Neural crest cell (in vitro differentiated cells): Measurements from ENCODE around the gene RPRD1B. TPM values are rescaled to one million over a fixed set of nuclear protein-coding genes. Genes with fewer than 3 reads are reported as not detected.

Experiments used
- DNase-seq: peaks from one replicate; pipeline ENCODE4 v3.0.0; 2021; ENCODE audit warnings: low read depth, mixed read lengths, low spot score
- H3K27ac Mint-ChIP-seq: one replicate; pipeline ENCODE4 v1.8.0; 2021; ENCODE audit warnings: mild to moderate bottlenecking, mixed read lengths; ENCODE audit not compliant: unreplicated experiment
- H3K27me3 Mint-ChIP-seq: 2 replicates; pipeline ENCODE4 v1.8.0; 2021; ENCODE audit warnings: low read depth, mild to moderate bottlenecking, mixed read lengths
- H3K36me3 Mint-ChIP-seq: 2 replicates; pipeline ENCODE4 v1.8.0; 2021; ENCODE audit warnings: low read depth, mild to moderate bottlenecking, mixed read lengths
- H3K4me1 Mint-ChIP-seq: 2 replicates; pipeline ENCODE4 v1.8.0; 2021; ENCODE audit warnings: mixed read lengths
- H3K4me3 Mint-ChIP-seq: one replicate; pipeline ENCODE4 v1.8.0; 2021; ENCODE audit warnings: mild to moderate bottlenecking, mixed read lengths
- H3K9me3 Mint-ChIP-seq: 2 replicates; pipeline ENCODE4 v1.8.0; 2021; ENCODE audit warnings: mixed read lengths
- total RNA-seq: library from RNA; stranded (reverse); gene quantifications from 2 replicates; pipeline ENCODE4 v1.2.1, GENCODE V29; 2021
- TF ChIP-seq, protein P1 (sequence below): fragments of 200-600 bp; sonication (generic); conservative IDR thresholded peaks from 2 replicates; pipeline ENCODE4 v1.5.0; 2021; ENCODE audit warnings: antibody characterized with exemption, mild to moderate bottlenecking

The RPRD1B gene
- total RNA-seq, 1 donor from 2014 or later: 41.1 TPM

DNA sequence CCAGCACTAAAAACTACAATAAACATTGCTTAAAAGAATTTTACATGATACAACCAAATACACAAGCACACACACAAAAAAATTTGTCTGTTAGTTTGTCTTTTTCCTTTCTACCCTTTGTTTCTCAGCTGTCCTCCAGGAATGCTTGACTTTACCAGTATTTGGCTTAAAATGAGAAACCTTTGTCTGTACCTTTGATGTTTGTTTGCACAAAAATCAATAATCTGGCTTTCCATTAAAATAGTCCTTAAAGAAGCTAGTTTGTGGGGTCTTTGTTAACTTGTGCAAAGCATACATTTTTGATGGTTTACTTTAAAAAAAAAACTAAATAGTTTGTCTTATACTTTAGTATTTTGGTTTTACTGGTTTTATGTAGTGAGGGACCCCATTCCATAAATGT is 49.3 kb downstream of the RPRD1B start:
- H3K27me3 Mint-ChIP-seq: no peaks in the 10 kb centered on the region
- peaks cover 14% of the 10 kb centered on the region for H3K9me3 Mint-ChIP-seq
- TF ChIP-seq, protein P1, sequence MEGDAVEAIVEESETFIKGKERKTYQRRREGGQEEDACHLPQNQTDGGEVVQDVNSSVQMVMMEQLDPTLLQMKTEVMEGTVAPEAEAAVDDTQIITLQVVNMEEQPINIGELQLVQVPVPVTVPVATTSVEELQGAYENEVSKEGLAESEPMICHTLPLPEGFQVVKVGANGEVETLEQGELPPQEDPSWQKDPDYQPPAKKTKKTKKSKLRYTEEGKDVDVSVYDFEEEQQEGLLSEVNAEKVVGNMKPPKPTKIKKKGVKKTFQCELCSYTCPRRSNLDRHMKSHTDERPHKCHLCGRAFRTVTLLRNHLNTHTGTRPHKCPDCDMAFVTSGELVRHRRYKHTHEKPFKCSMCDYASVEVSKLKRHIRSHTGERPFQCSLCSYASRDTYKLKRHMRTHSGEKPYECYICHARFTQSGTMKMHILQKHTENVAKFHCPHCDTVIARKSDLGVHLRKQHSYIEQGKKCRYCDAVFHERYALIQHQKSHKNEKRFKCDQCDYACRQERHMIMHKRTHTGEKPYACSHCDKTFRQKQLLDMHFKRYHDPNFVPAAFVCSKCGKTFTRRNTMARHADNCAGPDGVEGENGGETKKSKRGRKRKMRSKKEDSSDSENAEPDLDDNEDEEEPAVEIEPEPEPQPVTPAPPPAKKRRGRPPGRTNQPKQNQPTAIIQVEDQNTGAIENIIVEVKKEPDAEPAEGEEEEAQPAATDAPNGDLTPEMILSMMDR: no peak
- no peak for DNase-seq
- peaks cover 45% of the 10 kb centered on the region for H3K36me3 Mint-ChIP-seq
- peak overlapping the region; percentile 50 for H3K27ac Mint-ChIP-seq
- H3K4me3 Mint-ChIP-seq: no peak overlapping the region
- H3K4me1 Mint-ChIP-seq: peaks cover 10% of the 10 kb centered on the region

DNA sequence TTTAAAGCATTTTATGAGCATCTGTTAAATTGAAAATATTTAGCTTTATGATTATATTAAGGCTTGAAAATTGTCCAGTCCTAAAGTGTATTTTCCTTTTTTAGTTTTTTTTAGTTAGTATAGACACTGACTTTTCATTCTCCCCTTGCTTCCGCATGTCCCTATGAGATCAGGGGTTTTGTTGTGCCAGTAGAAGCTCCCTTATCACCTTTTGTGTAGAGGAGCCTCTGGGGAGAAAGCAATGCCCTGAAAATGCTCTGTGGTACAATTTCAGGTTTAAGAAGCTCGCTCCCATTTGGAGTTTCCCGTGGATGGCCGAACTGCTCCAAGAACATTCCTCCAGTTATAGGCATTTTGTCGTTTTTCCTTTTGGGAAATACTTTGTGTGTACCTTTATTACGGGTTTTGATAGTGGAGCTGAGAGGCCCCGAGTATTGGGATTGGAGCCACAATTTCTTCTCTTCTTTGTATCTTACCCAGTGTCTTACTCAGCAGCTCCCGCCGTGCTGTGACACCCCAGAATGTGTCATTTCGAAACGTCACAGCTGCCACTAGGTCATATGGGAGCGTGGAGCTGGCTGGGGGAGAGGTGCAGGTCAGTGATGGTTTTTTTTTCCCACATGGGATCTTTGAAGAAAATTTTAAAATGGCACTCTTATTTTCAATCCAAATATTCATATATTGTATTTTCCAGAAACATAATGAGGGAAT is 49.9 kb downstream of the RPRD1B start:
- H3K36me3 Mint-ChIP-seq: peaks cover 43% of the 10 kb centered on the region

DNA sequence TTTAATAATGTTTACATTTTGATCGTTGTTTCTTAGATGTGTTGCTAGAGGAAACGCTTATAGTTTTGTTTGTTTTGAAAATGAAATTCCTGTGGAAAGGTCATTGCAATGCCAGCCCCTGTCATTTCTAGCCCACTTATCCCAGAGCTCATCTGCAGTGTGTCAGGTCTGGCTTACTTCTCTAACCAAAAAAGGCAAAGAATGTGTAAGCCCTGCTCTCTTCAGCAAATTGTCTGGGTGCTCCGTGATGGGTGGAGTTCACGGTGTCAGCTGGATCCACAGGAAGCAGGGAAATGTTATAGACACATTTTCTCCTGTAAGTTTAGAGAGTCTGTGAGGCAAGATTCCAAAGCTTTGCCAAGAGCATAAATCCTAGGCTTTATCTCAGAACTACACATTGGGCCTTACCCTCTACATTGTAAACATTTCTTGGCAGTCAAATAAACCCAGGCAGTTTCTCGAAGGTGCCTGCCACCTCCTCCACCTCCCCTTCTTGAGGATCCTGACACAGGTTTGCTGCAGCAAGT is 50.9 kb downstream of the RPRD1B start:
- peaks cover 12% of the 10 kb centered on the region for H3K9me3 Mint-ChIP-seq
- no peaks in the 10 kb centered on the region for H3K27me3 Mint-ChIP-seq
- peaks cover 8% of the 10 kb centered on the region for H3K4me1 Mint-ChIP-seq
- no peak for DNase-seq
- TF ChIP-seq, protein P1: no peak
- no peak overlapping the region for H3K27ac Mint-ChIP-seq
- no peak overlapping the region for H3K4me3 Mint-ChIP-seq
- peaks cover 34% of the 10 kb centered on the region for H3K36me3 Mint-ChIP-seq

More for the DNA sequence above, 49.9 kb downstream of the RPRD1B start:
- no peak for DNase-seq
- TF ChIP-seq, protein P1: no peak
- Mint-ChIP-seq H3K4me3 (no peak overlapping the region), H3K27me3 (no peaks in the 10 kb centered on the region), H3K9me3 (peaks cover 14% of the 10 kb centered on the region), H3K4me1 (peaks cover 5% of the 10 kb centered on the region), H3K27ac (no peak overlapping the region)

DNA sequence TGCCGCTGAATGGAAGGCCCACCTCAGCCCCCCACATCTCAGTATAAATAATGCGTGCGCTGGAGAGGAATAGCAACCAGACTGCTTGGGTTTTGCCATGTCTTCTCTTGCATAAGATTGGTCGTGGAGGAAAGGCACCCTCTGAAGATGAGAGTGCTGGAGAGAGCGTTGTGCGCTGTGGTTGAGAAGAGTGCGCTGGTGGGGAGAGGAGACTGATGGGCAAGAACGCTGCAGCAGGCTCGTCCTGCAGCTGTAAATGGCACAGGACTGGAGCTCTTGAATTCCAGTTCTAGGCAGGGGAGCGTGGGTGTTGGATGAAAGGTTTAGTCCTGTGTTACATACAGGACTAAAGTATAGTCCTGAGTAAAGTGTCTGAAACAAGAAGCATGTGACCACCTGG is 51.5 kb downstream of the RPRD1B start:
- Mint-ChIP-seq H3K4me1 (peaks cover 8% of the 10 kb centered on the region), H3K4me3 (no peak overlapping the region), H3K36me3 (peaks cover 28% of the 10 kb centered on the region), H3K9me3 (peaks cover 7% of the 10 kb centered on the region), H3K27ac (peak overlapping the region; percentile 65), H3K27me3 (no peaks in the 10 kb centered on the region)
- DNase-seq: no peak
- TF ChIP-seq, protein P1: no peak

DNA sequence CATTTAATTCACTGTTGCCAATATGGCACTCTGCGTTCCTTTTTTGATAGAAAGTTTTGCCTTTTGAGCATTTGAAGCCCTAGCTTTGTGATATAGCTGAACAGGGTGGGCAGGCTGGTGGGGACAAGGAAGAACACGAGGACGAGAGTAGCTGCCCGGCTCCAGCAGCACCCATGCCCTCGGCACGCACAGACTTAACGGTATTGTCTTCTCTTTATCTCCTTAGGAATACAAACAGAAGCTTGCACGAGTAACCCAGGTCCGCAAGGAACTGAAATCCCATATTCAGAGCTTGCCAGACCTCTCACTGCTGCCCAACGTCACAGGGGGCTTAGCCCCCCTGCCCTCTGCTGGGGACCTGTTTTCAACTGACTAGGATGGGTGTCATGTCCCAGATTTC is 56.0 kb downstream of the RPRD1B start:
- H3K4me1 Mint-ChIP-seq: peaks cover 35% of the 10 kb centered on the region
- no peak overlapping the region for H3K4me3 Mint-ChIP-seq
- DNase-seq: no peak
- H3K27ac Mint-ChIP-seq: no peak overlapping the region
- H3K27me3 Mint-ChIP-seq: no peaks in the 10 kb centered on the region
- H3K36me3 Mint-ChIP-seq: peaks cover 10% of the 10 kb centered on the region
- TF ChIP-seq, protein P1: no peak
- H3K9me3 Mint-ChIP-seq: no peaks in the 10 kb centered on the region
